ENCODE data around the gene CPTP.
"Not testable (repeated sequence)": the region's sequence is repeated elsewhere in the genome, so short reads cannot be mapped to it uniquely, and the experiment has no call there.

The CPTP gene

GRCh38 chr1:1352786-1353388, 28.3 kb downstream of the CPTP start:
- no peak for DNase-seq

- DNase-seq, result no peak
Observed at GRCh38 chr1:1353389-1354151, 29.0 kb downstream of the CPTP start.

- no peak for DNase-seq
Observed at GRCh38 chr1:1354271-1355247, 30.0 kb downstream of the CPTP start.

GRCh38 chr1:1355416-1355815, 30.8 kb downstream of the CPTP start:
- DNase-seq, result no peak

- DNase-seq, result no peak
Observed at GRCh38 chr1:1356166-1356795, 31.7 kb downstream of the CPTP start.

GRCh38 chr1:1356796-1357401, 32.3 kb downstream of the CPTP start:
- no peak for DNase-seq

GRCh38 chr1:1357871-1358432, 33.4 kb downstream of the CPTP start:
- DNase-seq, result no peak

GRCh38 chr1:1358433-1359271, 34.0 kb downstream of the CPTP start, which contains the start of gene MXRA8:
MXRA8 (minus strand) TSS chr1:1358555; CDS start chr1:1358504, 51 bp downstream.
- no peak for DNase-seq

- DNase-seq, result no peak
Observed at GRCh38 chr1:1359308-1359663, 34.7 kb downstream of the CPTP start.

- DNase-seq, result no peak
Observed at GRCh38 chr1:1359664-1360468, 35.3 kb downstream of the CPTP start.

- no peak for DNase-seq
Observed at GRCh38 chr1:1360506-1361169, 36.0 kb downstream of the CPTP start.

GRCh38 chr1:1361233-1361981, 36.8 kb downstream of the CPTP start:
- no peak for DNase-seq

- no peak for DNase-seq
Observed at GRCh38 chr1:1361982-1362423, 37.4 kb downstream of the CPTP start.

- DNase-seq, result no peak
Observed at GRCh38 chr1:1364266-1364665, 39.7 kb downstream of the CPTP start.

- DNase-seq, result no peak
Observed at GRCh38 chr1:1365875-1366698, 41.5 kb downstream of the CPTP start.

- DNase-seq, result no peak
Observed at GRCh38 chr1:1366699-1367066, 42.1 kb downstream of the CPTP start.

GRCh38 chr1:1367315-1367714, 42.7 kb downstream of the CPTP start:
- no peak for DNase-seq

GRCh38 chr1:1370094-1370493, 45.5 kb downstream of the CPTP start:
- DNase-seq, result not testable (repeated sequence)

Measured in NCI-H2029 (cell line).